Measurements from ENCODE around the gene NOC2L.
A peak's percentile ranks its signal among the peaks of the same experiment; 100 is the strongest.

Gene NOC2L

GRCh38 chr1:962381-963300, 3.6 kb upstream of the NOC2L start:
- Histone ChIP-seq H3K4me2 (ENCODE audit: low read depth, low read length) (no peak overlapping the region), H3K9me3 (replicated peaks; ENCODE audit: insufficient read depth, low read length) (no peaks in the 10 kb centered on the region), H4K20me1 (ENCODE audit: insufficient read depth, low read length) (no peaks in the 10 kb centered on the region), H3K79me2 (ENCODE audit: low read length) (peaks cover 15% of the 10 kb centered on the region), H3K9ac (ENCODE audit: low read length) (no peak overlapping the region), H2AFZ (ENCODE audit: low read length) (no peak overlapping the region), H3K4me3 (ENCODE audit: low read length) (no peak overlapping the region), H3K27me3 (replicated peaks; ENCODE audit: insufficient read depth, low read length) (no peaks in the 10 kb centered on the region), H3K4me1 (ENCODE audit: low read length) (peaks cover 12% of the 10 kb centered on the region), H3K27ac (ENCODE audit: low read length) (no peak overlapping the region), H3F3A (ENCODE audit: insufficient read depth, low read length) (peaks cover 4% of the 10 kb centered on the region; the same call in 1 of the 2 replicates), H3K9me2 (replicated peaks; ENCODE audit: insufficient read depth, low read length) (no peaks in the 10 kb centered on the region), H3K36me3 (replicated peaks; ENCODE audit: insufficient read depth, low read length) (no peaks in the 10 kb centered on the region)
- TF ChIP-seq EZH2 (optimal IDR thresholded peaks at IDR 0.05; ENCODE audit: low read depth, low read length) (no peak), EZH2phosphoT487 (IDR thresholded peaks at IDR 0.05; ENCODE audit: low read length) (no peak), CTCF (IDR thresholded peaks at IDR 0.05; ENCODE audit: low read length) (no peak)
- no peak for DNase-seq

- H3K4me3 ChIP-seq (ENCODE audit: low read length), result peak overlapping the region; percentile 63; the same call in 1 of the 2 replicates
- DNase-seq, result no peak
- no peaks in the 10 kb centered on the region for H3F3A ChIP-seq (ENCODE audit: insufficient read depth, low read length)
- peaks cover 27% of the 10 kb centered on the region for H3K79me2 ChIP-seq (ENCODE audit: low read length)
- no peak overlapping the region for H3K9ac ChIP-seq (ENCODE audit: low read length)
- H3K27me3 ChIP-seq (replicated peaks; ENCODE audit: insufficient read depth, low read length), result no peaks in the 10 kb centered on the region
- peak overlapping the region; percentile 50; the same call in 1 of the 2 replicates for H3K4me2 ChIP-seq (ENCODE audit: low read depth, low read length)
- no peaks in the 10 kb centered on the region for H3K9me3 ChIP-seq (replicated peaks; ENCODE audit: insufficient read depth, low read length)
- no peak overlapping the region for H2AFZ ChIP-seq (ENCODE audit: low read length)
- TF ChIP-seq CTCF (IDR thresholded peaks at IDR 0.05; ENCODE audit: low read length), result no peak
- TF ChIP-seq EZH2 (optimal IDR thresholded peaks at IDR 0.05; ENCODE audit: low read depth, low read length), result no peak
- no peak for TF ChIP-seq EZH2phosphoT487 (IDR thresholded peaks at IDR 0.05; ENCODE audit: low read length)
- H4K20me1 ChIP-seq (ENCODE audit: insufficient read depth, low read length), result no peaks in the 10 kb centered on the region
- no peak overlapping the region for H3K27ac ChIP-seq (ENCODE audit: low read length)
- H3K36me3 ChIP-seq (replicated peaks; ENCODE audit: insufficient read depth, low read length), result no peaks in the 10 kb centered on the region
- H3K9me2 ChIP-seq (replicated peaks; ENCODE audit: insufficient read depth, low read length), result no peaks in the 10 kb centered on the region
- peaks cover 13% of the 10 kb centered on the region for H3K4me1 ChIP-seq (ENCODE audit: low read length)
Measured at GRCh38 chr1:961132-961669, 2.1 kb upstream of the NOC2L start.

GRCh38 chr1:960363-961131, 1.5 kb upstream of the NOC2L start, which contains the start of gene KLHL17:
KLHL17 (plus strand) TSS chr1:960584; CDS start chr1:960694, 110 bp downstream.
- no peaks in the 10 kb centered on the region for H3F3A ChIP-seq (ENCODE audit: insufficient read depth, low read length)
- no peaks in the 10 kb centered on the region for H4K20me1 ChIP-seq (ENCODE audit: insufficient read depth, low read length)
- peak within 1 kb of the TSS; percentile 63 for H3K4me3 ChIP-seq (ENCODE audit: low read length)
- H3K79me2 ChIP-seq (ENCODE audit: low read length), result peaks cover 30% of the 10 kb centered on the region
- peak within 1 kb of the TSS; percentile 85 for H2AFZ ChIP-seq (ENCODE audit: low read length)
- H3K4me1 ChIP-seq (ENCODE audit: low read length), result 0 out of 2 replicates have a peak, but pooled peaks cover 6% of the 10 kb centered on the region
- no peaks in the 10 kb centered on the region for H3K9me3 ChIP-seq (replicated peaks; ENCODE audit: insufficient read depth, low read length)
- peak within 1 kb of the TSS; percentile 74; the same call in 1 of the 2 replicates for H3K4me2 ChIP-seq (ENCODE audit: low read depth, low read length)
- H3K36me3 ChIP-seq (replicated peaks; ENCODE audit: insufficient read depth, low read length), result no peaks in the 10 kb centered on the region
- no peaks in the 10 kb centered on the region for H3K27me3 ChIP-seq (replicated peaks; ENCODE audit: insufficient read depth, low read length)
- DNase-seq, result peak; percentile 76
- TF ChIP-seq EZH2phosphoT487 (IDR thresholded peaks at IDR 0.05; ENCODE audit: low read length) (no peak), EZH2 (optimal IDR thresholded peaks at IDR 0.05; ENCODE audit: low read depth, low read length) (no peak), CTCF (IDR thresholded peaks at IDR 0.05; ENCODE audit: low read length) (no peak)
- H3K27ac ChIP-seq (ENCODE audit: low read length), result no peak within 1 kb of the TSS
- peak within 1 kb of the TSS; percentile 50; the same call in 1 of the 2 replicates for H3K9ac ChIP-seq (ENCODE audit: low read length)
- H3K9me2 ChIP-seq (replicated peaks; ENCODE audit: insufficient read depth, low read length), result no peaks in the 10 kb centered on the region
